NCI-H510A (cell line): ENCODE data around the gene ASGR2.
"Not testable (repeated sequence)": the region's sequence is repeated elsewhere in the genome, so short reads cannot be mapped to it uniquely, and the experiment has no call there.

Experiments used
- DNase-seq: peaks from one replicate; lab custom pipeline; 2025; lab: John Stamatoyannopoulos, UW

ASGR2 gene

DNA sequence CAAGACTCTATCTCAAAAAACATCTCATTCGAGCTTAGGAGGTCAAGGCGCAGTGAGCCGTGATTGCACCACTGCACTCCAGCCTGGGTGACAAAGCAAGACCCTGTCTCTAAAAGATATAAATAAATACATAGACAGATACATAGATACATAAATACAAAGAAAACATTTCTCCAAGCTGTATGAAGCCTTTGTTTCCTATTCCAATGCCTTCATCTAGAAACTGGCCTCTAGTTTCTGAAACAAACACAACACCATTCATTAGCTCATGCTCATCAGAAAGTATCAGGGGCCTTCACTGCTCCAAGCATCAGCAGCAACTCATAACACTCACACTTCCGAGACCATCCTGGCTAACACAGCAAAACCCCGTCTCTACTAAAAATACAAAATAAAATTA is 10.3 kb upstream of the ASGR2 start:
- no peak for DNase-seq

DNA sequence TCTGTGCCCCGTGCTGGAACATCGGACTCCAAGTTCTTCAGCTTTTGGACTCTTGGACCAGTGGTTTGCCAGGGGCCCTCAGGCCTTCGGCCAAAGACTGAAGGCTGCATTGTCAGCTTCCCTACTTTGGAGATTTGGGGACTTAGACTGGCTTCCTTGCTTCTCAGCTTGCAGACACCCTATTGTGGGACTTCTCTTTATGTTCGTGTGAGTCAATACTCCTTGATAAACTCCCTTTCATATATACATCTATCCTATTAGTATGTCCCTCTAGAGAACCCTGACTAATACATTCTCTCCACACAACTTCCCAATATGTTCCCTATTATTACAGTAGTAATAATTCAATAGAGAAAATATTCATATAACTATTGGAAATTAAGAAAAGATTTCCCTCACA is 9.2 kb upstream of the ASGR2 start:
- DNase-seq = no peak

DNA sequence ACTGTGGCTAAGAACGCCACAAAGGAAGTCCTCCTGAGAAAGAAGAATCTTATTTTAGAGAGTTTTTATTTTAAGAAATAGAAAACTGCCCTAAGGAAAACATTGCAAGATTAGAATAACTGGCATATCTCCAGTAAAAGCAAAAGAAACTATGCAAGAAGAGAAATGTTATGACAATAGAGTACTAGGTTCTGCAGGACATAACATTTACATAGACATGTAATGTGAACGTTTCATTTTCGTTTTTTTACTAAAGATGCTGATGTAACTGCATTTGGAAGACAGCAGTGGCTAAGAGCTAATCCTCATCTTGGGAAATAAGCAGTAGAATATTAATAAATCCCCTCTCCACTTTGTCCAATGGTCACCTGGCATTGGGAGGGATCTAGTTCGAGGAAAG is 7.8 kb upstream of the ASGR2 start:
- no peak for DNase-seq

DNA sequence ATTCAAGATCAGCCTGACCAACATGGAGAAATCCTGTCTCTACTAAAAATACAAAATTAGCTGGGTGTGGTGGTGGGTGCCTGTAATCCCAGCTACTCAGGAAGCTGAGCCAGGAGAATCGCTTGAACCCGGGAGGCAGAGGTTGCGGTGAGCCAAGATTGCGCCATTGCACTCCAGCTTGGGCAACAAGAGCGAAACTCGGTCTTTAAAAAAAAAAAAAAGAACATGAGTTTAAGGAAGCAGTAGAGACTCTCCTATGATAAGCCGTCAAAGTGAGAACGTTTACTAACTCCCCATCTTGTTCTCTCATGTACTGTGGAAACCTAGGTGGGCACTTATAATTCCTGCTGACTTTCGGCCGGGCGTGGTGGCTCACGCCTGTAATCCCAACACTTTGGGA is 6.0 kb upstream of the ASGR2 start:
- DNase-seq = not testable (repeated sequence)

DNA sequence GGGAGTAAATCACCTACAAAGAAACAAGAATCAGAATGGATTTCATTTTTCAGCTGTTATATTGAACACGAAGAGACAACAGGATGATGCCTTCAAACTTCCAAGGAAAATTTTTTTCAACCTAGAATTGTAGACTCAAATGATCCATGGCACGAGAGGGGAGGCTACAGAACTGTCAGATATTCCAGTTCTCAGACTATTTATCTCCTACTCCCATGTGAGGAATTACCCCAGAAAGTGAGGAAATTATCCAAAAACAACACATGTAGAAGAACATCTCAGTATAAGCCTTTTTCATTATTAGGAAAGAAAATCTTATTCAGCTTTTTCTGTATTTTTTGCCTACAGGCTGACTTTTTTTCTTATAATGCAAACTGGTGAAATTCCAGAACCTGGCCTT is 5.5 kb upstream of the ASGR2 start:
- no peak for DNase-seq

DNA sequence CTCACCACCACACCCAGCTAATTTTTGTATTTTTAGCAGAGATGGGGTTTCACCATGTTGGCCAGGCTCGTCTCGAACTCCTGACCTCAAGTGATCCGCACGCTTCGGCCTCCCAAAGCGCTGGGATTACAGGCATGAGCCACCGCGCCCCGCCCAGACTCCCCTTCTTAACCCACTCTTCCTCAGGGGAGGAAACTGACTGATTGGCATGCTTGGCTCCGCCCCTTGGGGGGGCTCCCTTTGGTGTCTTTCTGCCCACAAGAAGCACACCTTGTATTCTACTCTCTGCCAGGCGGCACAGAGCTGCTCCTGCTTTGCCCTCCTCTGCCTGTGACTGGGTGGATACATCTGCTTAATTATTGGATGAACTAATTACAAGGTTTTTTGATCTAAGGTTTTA is 4.7 kb upstream of the ASGR2 start:
- no peak for DNase-seq

DNA sequence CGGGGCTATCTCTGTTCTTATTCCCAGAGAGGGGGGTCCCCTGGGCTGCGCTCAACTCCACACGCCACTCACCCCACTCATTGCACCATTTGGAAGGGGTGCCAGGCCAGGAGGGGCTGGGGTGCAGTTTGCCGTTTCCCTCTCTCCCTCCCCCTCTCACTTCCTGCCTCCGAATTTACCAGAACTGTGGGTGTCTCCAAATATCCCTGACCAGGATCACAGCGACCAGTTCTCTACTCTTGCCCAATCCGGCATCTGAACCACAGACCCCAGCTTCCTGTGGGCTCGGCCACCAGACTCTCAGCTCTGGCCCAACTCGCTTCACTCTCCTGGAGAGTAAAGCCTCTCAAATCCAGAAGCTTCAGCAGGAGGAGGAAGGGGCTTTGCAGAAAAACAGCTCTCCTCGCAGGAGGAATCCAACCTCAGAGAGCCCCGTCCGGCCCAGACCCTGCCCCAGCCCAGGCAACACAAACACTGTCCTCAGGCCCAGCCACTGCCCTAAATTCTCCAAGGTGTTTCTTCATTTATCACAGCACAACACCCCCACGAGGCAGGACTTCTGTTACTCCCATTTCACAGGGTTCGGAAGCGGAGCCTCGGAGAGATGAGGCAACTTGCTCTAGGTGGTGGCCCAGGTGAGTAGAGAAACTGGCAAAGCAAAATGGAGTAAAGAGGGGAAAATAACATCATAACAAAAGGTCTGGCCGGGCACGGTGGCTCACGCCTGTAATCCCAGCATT is 423 bp upstream of the ASGR2 start:
- DNase-seq = no peak

DNA sequence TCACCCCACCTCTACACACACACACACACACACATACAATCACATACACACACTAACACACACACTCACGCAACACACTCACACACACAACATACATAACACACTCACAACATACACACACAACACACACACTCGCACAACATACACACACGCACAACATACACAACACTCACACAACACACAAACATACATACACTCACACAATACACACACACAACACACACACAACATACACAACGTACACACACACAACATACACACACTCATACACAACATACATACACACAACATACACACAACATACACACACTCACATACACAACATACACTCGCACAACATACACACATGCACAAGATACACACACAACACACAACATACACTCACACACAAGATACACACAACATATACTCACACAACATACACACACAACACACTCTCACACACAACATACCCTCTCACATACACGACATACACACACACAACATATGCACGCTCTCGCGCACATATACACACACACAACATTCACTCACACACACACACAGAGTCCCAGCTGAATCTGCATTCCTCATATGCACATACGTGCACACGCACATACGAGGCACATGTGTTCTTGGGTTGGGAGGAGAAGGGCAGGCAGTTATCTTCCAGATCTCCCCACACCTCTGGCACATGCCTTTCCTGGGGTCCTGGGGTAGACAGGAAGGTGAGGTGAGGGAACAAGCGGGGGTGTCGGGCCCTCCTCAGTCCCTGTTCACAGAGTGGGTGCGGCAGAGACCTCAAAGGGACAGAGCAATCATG is 1.1 kb downstream of the ASGR2 start:
- DNase-seq = no peak

DNA sequence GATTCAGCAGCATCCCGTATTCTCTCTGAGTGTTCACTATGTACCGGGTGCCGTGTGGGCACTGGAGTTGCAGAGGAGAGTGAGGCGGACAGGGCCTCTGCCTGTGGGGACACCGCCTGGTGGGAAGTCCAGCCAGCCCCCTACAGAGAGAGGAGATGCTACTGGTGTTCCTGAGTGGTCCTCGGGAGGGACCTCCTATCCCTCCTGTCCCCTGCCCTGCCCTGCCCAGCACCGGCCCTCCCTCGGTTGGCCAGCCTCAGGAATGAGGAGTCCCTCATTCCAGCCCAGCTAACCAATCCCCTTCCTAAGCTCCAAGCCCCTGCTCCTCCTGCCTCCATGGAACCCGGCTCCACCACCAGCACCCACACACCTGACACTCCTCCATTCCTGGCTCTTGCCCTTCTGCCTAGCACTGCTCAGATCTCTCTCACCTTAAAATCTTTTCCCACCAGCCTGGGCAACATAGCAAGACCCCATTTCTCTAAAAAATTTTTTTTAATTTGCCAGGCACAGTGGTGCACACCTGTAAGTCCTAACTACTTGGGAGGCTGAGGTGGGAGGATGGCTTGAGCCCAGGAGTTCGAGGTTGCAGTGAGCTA is 2.0 kb downstream of the ASGR2 start:
- DNase-seq = no peak

DNA sequence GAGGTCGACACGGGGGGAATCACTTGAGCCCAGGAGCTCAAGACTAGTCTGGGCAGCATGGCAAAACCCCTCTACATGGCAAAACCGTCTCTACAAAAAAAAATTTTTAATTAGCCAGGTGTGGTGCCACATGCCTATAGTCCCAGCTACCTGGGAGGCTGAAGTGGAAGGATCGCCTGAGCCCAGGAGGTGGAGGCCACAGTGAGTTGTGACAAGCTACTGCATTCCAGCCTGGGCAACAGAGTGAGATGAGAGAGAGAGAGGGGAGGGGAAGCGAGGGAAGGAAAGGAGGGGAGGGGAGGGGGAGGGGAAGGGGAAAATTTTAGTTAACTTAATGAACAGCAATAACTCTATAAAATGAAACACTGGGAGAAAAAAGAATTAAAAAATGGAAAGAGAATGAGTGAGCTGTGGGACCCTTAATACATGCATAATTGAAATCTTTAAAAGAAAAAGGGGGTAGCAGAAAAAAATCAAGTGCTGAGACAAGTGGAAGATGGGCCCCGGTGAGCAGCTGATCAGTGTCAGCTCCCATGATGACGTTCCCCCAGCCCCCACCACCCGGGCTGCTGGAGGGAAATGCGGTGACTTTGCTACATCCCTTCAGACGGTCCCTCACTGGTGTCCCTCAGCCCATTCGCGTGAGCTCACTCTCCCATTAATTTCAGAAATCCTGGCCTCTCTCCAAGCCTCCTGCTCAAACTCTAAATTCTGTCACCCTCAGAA is 2.7 kb downstream of the ASGR2 start:
- no peak for DNase-seq

DNA sequence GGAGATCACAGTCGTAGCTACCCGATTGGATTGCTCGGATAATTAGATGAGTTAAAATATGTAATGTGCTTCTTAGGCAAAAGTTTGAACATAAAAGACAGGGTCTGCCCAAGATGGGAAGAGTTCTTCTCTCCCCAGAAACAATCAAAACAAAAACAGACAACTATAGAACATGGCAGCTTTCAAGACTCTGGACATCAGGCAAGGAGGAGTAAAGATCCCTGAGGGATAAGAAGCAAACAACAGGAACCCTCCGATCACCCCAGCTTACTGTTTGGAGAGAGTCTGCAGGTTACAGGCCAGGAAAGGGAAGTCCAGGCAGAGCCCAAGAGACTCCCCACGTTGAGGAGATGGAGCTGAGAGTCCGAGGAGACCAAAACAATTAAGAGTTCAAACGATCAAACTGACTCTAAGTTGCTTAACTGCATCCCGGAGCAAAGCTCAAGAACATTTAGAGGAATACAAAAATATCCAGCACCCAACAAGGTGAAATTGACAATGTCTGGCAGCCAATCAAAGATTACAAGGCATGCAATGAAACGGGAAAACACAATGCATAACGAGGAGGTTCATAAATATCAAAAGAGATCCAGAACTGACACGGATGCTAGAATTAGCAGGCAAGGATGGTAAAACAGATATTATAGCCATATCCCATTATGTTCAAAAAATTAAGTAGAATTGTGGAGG is 3.9 kb downstream of the ASGR2 start:
- no peak for DNase-seq

DNA sequence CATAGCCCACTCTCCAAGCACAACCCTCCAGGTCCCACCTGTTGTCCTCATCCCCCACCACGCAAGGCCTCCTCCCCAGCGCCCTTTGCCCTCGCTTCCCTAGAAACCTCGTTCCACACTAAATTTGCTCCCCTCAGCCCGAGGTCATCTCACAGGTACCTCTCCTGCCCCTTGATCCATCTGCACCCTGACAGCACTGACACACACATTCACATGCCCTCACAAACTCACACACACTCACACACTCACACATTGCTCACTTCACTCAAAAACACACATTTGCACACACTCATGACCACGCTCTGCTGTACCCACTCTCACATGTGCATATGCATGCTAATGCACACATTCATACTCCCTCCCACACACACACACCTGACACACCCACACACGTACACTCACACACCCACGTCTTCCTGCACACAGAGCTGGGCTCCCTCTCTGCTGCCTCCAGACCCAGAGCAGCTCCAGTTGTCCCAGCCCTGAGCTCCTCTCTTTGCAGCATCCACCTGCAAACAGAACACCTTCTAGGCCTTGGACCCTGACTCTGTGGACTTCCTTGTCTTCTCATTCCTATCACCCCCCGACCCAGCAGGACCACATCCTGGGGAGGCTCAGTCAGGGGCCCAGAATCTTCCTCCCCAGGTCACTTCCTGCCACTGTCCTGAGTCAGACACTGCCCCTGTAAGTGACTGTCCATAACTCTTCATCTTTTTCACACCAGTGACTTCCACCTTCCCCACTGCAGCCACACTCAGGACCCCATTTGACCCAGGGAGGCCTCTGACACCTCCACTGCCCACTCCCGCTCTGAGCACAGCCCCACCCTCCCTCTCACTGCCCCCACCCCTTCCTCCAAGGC is 4.9 kb downstream of the ASGR2 start:
- DNase-seq = no peak

DNA sequence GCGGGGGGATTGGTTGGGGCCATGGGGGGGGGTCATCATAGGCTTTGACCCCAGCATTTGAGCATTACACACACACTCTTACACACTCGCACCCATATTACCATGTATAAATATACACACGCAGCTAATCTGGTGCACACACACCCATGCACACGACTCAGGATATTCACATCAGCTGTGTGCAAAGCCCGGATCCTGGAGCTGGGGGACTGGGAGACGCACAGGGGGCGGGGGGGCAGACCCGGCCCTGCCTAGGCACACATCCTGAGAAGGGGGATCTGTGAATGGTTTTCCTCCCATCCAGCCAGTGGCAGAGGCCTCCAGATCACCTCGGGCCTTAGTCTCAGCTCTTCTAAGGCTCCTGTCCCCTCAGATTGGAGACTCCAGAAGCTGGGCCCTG is 5.6 kb downstream of the ASGR2 start:
- DNase-seq = no peak

DNA sequence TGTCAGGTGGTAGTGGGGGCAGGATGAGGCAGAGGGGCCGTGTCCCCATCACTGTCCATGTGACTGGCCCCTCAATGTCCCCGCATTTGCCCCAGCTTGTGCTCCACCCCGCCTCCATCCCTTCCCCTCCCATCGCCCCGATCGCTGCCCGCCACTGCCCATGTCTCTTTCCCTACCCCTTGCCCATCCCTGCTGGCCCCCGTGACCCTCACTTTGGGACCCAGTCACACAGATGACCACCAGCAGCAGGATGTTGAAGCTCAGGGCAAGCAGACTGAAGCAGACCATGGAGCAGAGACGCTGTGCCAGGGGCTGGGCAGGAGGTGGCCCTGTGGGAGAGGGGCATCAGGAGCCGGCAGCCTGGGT is 6.1 kb downstream of the ASGR2 start:
- DNase-seq = no peak

DNA sequence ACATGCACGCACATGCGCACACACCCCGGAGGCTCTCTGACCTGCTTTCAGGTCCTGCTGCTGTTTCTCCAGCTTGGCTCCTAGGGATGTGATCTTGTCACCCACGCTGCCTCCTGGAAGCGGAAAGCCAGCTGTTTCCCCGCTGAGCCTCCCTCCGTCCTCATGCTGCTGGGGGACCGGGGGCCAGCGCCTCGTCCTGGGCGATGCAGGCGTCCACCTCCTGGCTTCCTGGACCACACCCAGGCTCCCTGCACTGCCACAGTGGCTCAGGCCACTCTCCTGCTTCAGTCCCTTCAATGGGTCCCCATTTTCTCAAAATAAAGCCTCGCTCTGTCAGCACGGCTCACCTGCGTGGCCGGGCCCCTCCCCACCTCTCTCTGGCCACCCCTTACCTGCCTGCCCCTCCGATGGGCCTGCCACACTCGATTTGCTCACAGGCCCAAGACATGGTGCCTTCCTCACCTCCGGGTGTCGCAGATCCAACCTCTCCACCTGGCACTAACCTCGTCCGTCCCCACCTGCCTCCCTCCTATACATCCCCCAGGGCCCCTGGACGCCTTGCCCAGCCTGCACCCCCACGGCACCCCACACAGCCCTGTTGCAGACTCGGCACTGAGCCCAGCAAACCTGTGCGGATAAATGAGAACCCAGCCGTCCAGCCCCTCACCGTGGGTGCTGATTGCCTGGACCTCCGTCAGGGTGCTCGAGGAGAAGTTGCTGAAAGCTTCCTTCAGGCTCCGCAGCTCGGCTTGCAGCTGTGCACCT is 6.6 kb downstream of the ASGR2 start:
- no peak for DNase-seq

DNA sequence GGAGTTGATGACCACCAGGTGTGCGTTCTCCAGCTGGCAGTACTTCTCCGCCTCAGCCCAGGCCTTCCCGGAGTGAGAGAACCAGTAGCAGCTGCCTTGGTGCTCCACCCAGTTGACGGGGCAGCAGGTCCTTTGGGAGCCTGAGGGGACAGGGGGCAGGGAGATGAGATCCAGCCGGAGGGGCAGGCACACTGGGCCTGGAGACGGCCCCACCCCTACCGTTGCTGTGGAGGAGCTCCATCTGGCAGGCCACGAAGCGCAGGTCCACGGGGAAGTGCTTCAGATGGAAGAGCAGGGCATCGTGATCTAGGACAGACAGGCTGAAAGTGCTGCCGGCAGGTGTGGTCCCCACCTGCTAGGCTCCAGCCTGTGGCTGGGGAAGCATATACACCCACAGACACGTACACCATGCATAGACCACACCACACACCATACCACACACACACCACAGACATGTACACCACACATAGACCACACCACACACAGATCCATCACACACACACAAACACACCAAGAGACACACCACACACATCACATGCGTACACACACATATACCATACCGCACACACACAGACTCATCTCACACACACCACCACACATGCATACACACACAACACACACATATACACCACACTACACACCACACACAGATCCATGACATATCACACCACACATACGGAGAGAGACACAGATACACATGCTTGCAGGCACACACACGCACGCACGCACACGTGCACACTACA is 7.4 kb downstream of the ASGR2 start:
- DNase-seq = peak; percentile 38

DNA sequence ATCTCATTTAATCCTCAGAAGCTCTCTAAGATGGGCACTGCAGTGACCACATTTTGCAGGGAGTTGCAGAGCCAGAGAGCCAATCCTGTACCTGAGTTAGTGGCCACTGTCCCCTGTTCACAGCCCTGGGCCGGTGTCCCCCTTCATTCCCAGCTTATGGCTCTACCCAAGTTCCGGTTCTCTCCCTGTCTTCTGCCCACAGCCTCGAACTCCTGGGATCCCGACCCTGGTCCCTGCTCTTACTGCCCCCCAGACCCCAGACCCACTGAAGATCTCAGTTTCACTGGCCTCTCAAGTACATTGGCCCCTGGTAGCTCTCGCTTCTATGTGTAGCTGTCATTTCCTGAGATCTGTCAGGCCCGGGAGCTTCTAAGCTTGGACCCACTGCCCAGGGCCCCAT is 12.2 kb downstream of the ASGR2 start:
- DNase-seq = no peak

DNA sequence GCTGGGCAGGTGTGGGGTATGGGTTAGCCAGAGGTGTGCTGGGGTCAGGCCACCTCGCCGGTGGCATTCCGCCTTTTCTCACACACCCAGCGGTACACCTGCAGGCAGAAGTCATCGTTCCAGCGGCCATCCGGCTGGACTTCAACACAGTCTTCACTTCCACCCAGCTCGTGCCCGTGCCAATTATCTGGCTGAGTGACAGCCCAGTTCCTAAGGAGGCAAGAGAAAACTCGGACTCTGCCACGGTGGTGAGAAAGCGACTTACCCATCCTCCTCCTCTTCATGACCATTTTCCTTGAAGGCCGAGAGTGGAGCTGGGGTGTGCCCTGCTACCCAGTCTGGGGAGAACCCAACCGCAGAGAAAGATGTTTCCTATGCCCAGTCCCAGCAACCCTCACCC is 13.1 kb downstream of the ASGR2 start:
- DNase-seq = no peak

DNA sequence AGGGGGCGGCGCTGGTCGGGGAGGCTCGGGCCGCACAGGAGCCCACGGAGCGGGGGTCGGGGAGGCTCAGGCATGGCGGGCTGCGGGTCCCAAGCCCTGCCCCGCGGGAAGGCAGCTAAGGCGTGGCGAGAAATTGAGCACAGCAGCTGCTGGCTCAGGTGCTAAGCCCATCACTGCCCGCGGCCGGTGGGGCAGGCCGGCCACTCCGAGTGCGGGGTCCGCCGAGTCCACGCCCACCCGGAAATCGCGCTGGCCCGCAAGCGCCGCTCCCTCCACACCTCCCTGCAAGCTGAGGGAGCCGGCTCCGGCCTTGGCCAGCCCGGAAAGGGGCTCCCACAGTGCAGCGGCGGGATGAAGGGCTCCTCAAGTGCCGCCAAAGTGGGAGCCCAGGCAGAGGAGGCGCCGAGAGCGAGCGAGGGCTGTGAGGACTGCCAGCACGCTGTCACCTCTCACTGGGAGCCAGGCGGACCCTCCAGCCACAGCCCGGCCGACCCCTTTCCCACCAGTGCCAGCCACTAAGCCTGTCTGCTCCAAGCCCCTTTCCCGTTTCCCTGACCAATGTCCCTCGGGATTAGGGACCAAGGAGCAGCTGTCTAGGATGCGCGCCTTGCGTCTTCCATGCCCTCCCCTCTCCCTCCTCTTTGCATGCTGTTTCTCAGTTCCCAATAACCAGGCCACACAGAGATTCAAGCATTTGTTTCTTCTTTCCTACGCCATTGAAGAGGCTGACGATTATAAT is 13.8 kb downstream of the ASGR2 start:
- not testable (repeated sequence) for DNase-seq
